SK-N-SH (cell line): Measurements from ENCODE around the gene KCNQ4. TPM values are rescaled to one million over a fixed set of nuclear protein-coding genes. Genes with fewer than 3 reads are reported as not detected.

ENCODE experiments used
- CTCF ChIA-PET: fragments of 300-600, 350-600 bp; formaldehyde crosslinking; extraction: SDS; loops from one replicate; lab custom pipeline; 2021; lab: Yijun Ruan, JAX
- POLR2A ChIA-PET: fragments of 350-600 bp; sonication (Branson Sonifier 250); formaldehyde crosslinking; extraction: SDS; loops from one replicate; lab custom pipeline; 2020; ENCODE audit warnings: antibody characterized with exemption, inconsistent platforms; lab: Yijun Ruan, JAX
- DNase-seq: peaks from one replicate; pipeline ENCODE4 v3.0.0; 2012
- H2AFZ ChIP-seq: fragments of 200-600 bp; sonication (generic); 2 replicates; pipeline ENCODE4 v1.8.1; 2016; ENCODE audit warnings: antibody characterized with exemption, mild to moderate bottlenecking, low read depth
- H3F3A ChIP-seq: fragments of 200-600 bp; sonication (generic); replicated peaks from 2 replicates; pipeline ENCODE3; 2016; ENCODE audit warnings: antibody characterized with exemption, mild to moderate bottlenecking; ENCODE audit not compliant: insufficient read depth
- H3K27ac ChIP-seq, 2 experiments: fragments of 200-500 bp in 1 of 2; fragments of 200-600 bp in 1 of 2; sonication (Bioruptor generic) in 1 of 2; sonication (generic), shearing (Covaris generic) in 1 of 2; 2 replicates each; pipeline versions ENCODE4 v1.5.1 to v1.6.1; 2014 to 2016; ENCODE audit warnings: low read depth in 2 of 2, inconsistent platforms in 1 of 2, low read length in 1 of 2, mild to moderate bottlenecking in 1 of 2, mixed read lengths in 1 of 2
- H3K27me3 ChIP-seq: fragments of 200-600 bp; sonication (generic), shearing (Covaris generic); 2 replicates; pipeline ENCODE4 v1.6.1; 2016; ENCODE audit warnings: mixed run types; ENCODE audit not compliant: insufficient read depth
- H3K36me3 ChIP-seq, 2 experiments: fragments of 200-500 bp in 1 of 2; fragments of 200-600 bp in 1 of 2; sonication (Bioruptor generic) in 1 of 2; sonication (generic) in 1 of 2; replicated peaks in 1 of 2; 2 replicates each; pipeline versions ENCODE3 to v1.5.1; 2014 to 2016; ENCODE audit warnings: low read length in 1 of 2, mild to moderate bottlenecking in 1 of 2; ENCODE audit not compliant: insufficient read depth in 2 of 2, control insufficient read depth in 1 of 2
- H3K4me1 ChIP-seq, 2 experiments: fragments of 200-500 bp in 1 of 2; fragments of 200-600 bp in 1 of 2; sonication (Bioruptor generic) in 1 of 2; sonication (generic), shearing (Covaris generic) in 1 of 2; 2 replicates each; pipeline versions ENCODE4 v1.5.1 to v1.6.1; 2014 to 2016; ENCODE audit warnings: low read depth in 1 of 2, low read length in 1 of 2, mixed run types in 1 of 2; ENCODE audit not compliant: insufficient read depth in 2 of 2, control insufficient read depth in 1 of 2
- H3K4me2 ChIP-seq: fragments of 200-600 bp; sonication (generic), shearing (Covaris generic); 2 replicates; pipeline ENCODE4 v1.6.1; 2017; ENCODE audit warnings: mixed run types
- H3K4me3 ChIP-seq, 2 experiments: fragments of 200-500 bp in 1 of 2; fragments of 200-600 bp in 1 of 2; sonication (Bioruptor generic) in 1 of 2; sonication (generic), shearing (Covaris generic) in 1 of 2; 2 replicates each; pipeline versions ENCODE4 v1.5.1 to v1.8.1; 2014 to 2016; ENCODE audit warnings: low read depth in 2 of 2, inconsistent platforms in 1 of 2, low read length in 1 of 2, mild to moderate bottlenecking in 1 of 2, mixed read lengths in 1 of 2, moderate library complexity in 1 of 2
- H3K79me2 ChIP-seq: fragments of 200-600 bp; sonication (generic); 2 replicates; pipeline ENCODE4 v1.8.1; 2017; ENCODE audit warnings: mild to moderate bottlenecking; ENCODE audit not compliant: insufficient read depth
- H3K9ac ChIP-seq: fragments of 200-600 bp; sonication (generic); 2 replicates; pipeline ENCODE4 v1.6.1; 2017; ENCODE audit warnings: mixed run types
- H3K9me2 ChIP-seq: fragments of 200-600 bp; sonication (generic); 2 replicates; pipeline ENCODE4 v1.6.1; 2017; ENCODE audit warnings: mixed run types
- H3K9me3 ChIP-seq: fragments of 200-600 bp; sonication (generic); 2 replicates; pipeline ENCODE4 v1.6.1; 2017; ENCODE audit warnings: mixed run types, mild to moderate bottlenecking, moderate library complexity
- H4K20me1 ChIP-seq: fragments of 200-600 bp; sonication (generic); 2 replicates; pipeline ENCODE4 v1.6.1; 2017; ENCODE audit warnings: mild to moderate bottlenecking, mixed run types; ENCODE audit not compliant: insufficient read depth
- EZH2phosphoT487 ChIP-seq: fragments of 200-600 bp; sonication (generic); IDR thresholded peaks from 2 replicates; pipeline ENCODE4 v1.6.1; 2017; ENCODE audit warnings: low read depth, mixed run types, mild to moderate bottlenecking, antibody characterized with exemption, moderate library complexity, borderline replicate concordance
- FOXJ3 ChIP-seq: sonication (generic); formaldehyde crosslinking; IDR thresholded peaks from 2 replicates; pipeline ENCODE4 v1.5.1; 2020; ENCODE audit warnings: mild to moderate bottlenecking, missing genetic modification reagents
- FOXM1 ChIP-seq: IDR thresholded peaks from 2 replicates; pipeline ENCODE4 v1.4.0; 2012; ENCODE audit warnings: low read depth, mild to moderate bottlenecking
- GABPA ChIP-seq: IDR thresholded peaks from 2 replicates; pipeline ENCODE4 v1.4.0; 2012; ENCODE audit warnings: low read depth, mild to moderate bottlenecking
- IRF3 ChIP-seq: fragments of 150-350 bp; IDR thresholded peaks from 2 replicates; pipeline ENCODE4 v1.6.1; 2016; ENCODE audit warnings: mild to moderate bottlenecking, low read depth, low read length
- NFIC ChIP-seq: IDR thresholded peaks from 2 replicates; pipeline ENCODE4 v1.4.0; 2012; ENCODE audit warnings: borderline replicate concordance
- RAD21 ChIP-seq: IDR thresholded peaks from 2 replicates; pipeline ENCODE4 v1.6.1; 2012; ENCODE audit warnings: mild to moderate bottlenecking, low read length
- ZBTB33 ChIP-seq: IDR thresholded peaks from 2 replicates; pipeline ENCODE4 v1.4.0; 2012; ENCODE audit warnings: low read depth, borderline replicate concordance
- WGBS: methylation state at CpG from one replicate; pipeline ENCODE4 v1.1.6; 2017; ENCODE audit warnings: low lambda C conversion rate; 5-methylcytosine and 5-hydroxymethylcytosine counted together
- polyA plus RNA-seq, 3 experiments: library from polyadenylated mRNA; depleted of rRNA; stranded (reverse); fragments of >200 nt; gene quantifications; 2 replicates each; pipeline ENCODE4 v1.2.3, GENCODE V29; 2012

KCNQ4 gene
- polyA plus RNA-seq, 1 of the 3 experiments (the other 2 are of a cell fraction): 0.15 TPM

- H3K9me2 ChIP-seq: no peaks in the 10 kb centered on the region
- H3K79me2 ChIP-seq: no peaks in the 10 kb centered on the region
- no peaks in the 10 kb centered on the region for H3K27me3 ChIP-seq
- H3K4me2 ChIP-seq: no peak overlapping the region
- ChIA-PET POLR2A (no interaction called here), CTCF (interaction anchor here (4.8 kb wide), 1 partner anchor 9 kb away, joined by 20 read pairs; no protein-coding TSS in a partner anchor)
- no peaks in the 10 kb centered on the region for H4K20me1 ChIP-seq
- H3F3A ChIP-seq: no peaks in the 10 kb centered on the region
- H3K4me3 ChIP-seq: no peak overlapping the region
- DNase-seq: no peak
- H3K9me3 ChIP-seq: no peaks in the 10 kb centered on the region
- no peak overlapping the region for H3K9ac ChIP-seq
- H3K36me3 ChIP-seq: no peaks in the 10 kb centered on the region
- no peak overlapping the region for H2AFZ ChIP-seq
- no peaks in the 10 kb centered on the region; a peak in 1 of 4 replicates for H3K4me1 ChIP-seq
- 73% methylated on average over 4 of the region's 5 CpGs for WGBS
- TF ChIP-seq NFIC (no peak), ZBTB33 (no peak), RAD21 (no peak), EZH2phosphoT487 (no peak), FOXM1 (no peak)
- no peak overlapping the region for H3K27ac ChIP-seq
Measured at GRCh38 chr1:40839943-40840335, 56.4 kb downstream of the KCNQ4 start.

GRCh38 chr1:40840526-40841323 lies 57.1 kb downstream of the KCNQ4 start:
- Histone ChIP-seq H3F3A (no peaks in the 10 kb centered on the region), H3K4me3 (no peak overlapping the region), H3K27me3 (no peaks in the 10 kb centered on the region), H3K36me3 (no peaks in the 10 kb centered on the region), H3K27ac (no peak overlapping the region), H4K20me1 (no peaks in the 10 kb centered on the region), H3K79me2 (no peaks in the 10 kb centered on the region), H3K4me2 (no peak overlapping the region), H3K4me1 (no peaks in the 10 kb centered on the region; a peak in 1 of 4 replicates), H3K9ac (no peak overlapping the region), H3K9me3 (no peaks in the 10 kb centered on the region), H2AFZ (no peak overlapping the region), H3K9me2 (no peaks in the 10 kb centered on the region)
- TF ChIP-seq IRF3 (no peak), FOXJ3 (CRISPR knock-in tag) (no peak), GABPA (no peak)
- 61% methylated on average over 6 of the region's 6 CpGs for WGBS
- no peak for DNase-seq
- POLR2A ChIA-PET: no interaction called here
- CTCF ChIA-PET: interaction anchor here (1.5 kb wide), 1 partner anchor 10 kb away, joined by 7 read pairs; no protein-coding TSS in a partner anchor
